ENCODE results near the gene GNAT3. TPM values are rescaled to one million over a fixed set of nuclear protein-coding genes. Genes with fewer than 3 reads are reported as not detected.

GNAT3 gene
- total and polyA plus RNA-seq, 2 experiments from 2014 or later = not detected

GRCh38 chr7:80476035-80476434 is 35.8 kb downstream of the GNAT3 start:
- H3K79me2 ChIP-seq = no peaks in the 10 kb centered on the region
- no peaks in the 10 kb centered on the region for H3K9me3 ChIP-seq (ENCODE audit: low read depth)
- no peaks in the 10 kb centered on the region for H4K20me1 ChIP-seq (ENCODE audit: insufficient read depth, poor library complexity, severe bottlenecking)
- H3K9me2 ChIP-seq (replicated peaks; ENCODE audit: insufficient read depth) = no peaks in the 10 kb centered on the region
- no peak overlapping the region for H2AFZ ChIP-seq
- 100% methylated on average over 1 of the region's 1 CpG for WGBS (ENCODE audit: low lambda C conversion rate, missing lambda C conversion rate)
- no peaks in the 10 kb centered on the region for H3K27me3 ChIP-seq
- TF ChIP-seq CTCF (IDR thresholded peaks at IDR 0.05; ENCODE audit: poor library complexity) (no peak), EZH2 (IDR thresholded peaks at IDR 0.05; ENCODE audit: borderline replicate concordance) (no peak)
- no peak overlapping the region for H3K27ac ChIP-seq
- H3K4me2 ChIP-seq = no peak overlapping the region
- peaks cover 4% of the 10 kb centered on the region for H3K4me1 ChIP-seq (ENCODE audit: insufficient read depth)
- no peaks in the 10 kb centered on the region for H3K36me3 ChIP-seq (replicated peaks; ENCODE audit: insufficient read depth, low read depth)
- no peak overlapping the region for H3K4me3 ChIP-seq
- no peak for DNase-seq (ENCODE audit: low spot score)

- Histone ChIP-seq H3K36me3 (replicated peaks; ENCODE audit: insufficient read depth, low read depth) (no peaks in the 10 kb centered on the region), H3K79me2 (no peaks in the 10 kb centered on the region), H3K4me2 (no peak overlapping the region), H3K4me3 (no peak overlapping the region), H3K9me3 (ENCODE audit: low read depth) (no peaks in the 10 kb centered on the region), H3K27ac (no peak overlapping the region), H3K27me3 (no peaks in the 10 kb centered on the region), H2AFZ (no peak overlapping the region), H3K4me1 (ENCODE audit: insufficient read depth) (no peaks in the 10 kb centered on the region), H4K20me1 (ENCODE audit: insufficient read depth, poor library complexity, severe bottlenecking) (no peaks in the 10 kb centered on the region), H3K9me2 (replicated peaks; ENCODE audit: insufficient read depth) (no peaks in the 10 kb centered on the region)
- TF ChIP-seq EZH2 (IDR thresholded peaks at IDR 0.05; ENCODE audit: borderline replicate concordance) = no peak
- DNase-seq (ENCODE audit: low spot score) = no peak
- 73% methylated on average over 3 of the region's 3 CpGs for WGBS (ENCODE audit: low lambda C conversion rate, missing lambda C conversion rate)
These were observed 36.5 kb downstream of the GNAT3 start for GRCh38 chr7:80475383-80475782.

GRCh38 chr7:80473751-80474150 is 38.1 kb downstream of the GNAT3 start:
- Histone ChIP-seq H3K79me2 (no peaks in the 10 kb centered on the region), H3K4me3 (no peak overlapping the region), H3K9me3 (ENCODE audit: low read depth) (no peaks in the 10 kb centered on the region), H3K27ac (no peak overlapping the region), H3K9me2 (replicated peaks; ENCODE audit: insufficient read depth) (no peaks in the 10 kb centered on the region), H3K27me3 (no peaks in the 10 kb centered on the region), H2AFZ (no peak overlapping the region), H3K4me2 (no peak overlapping the region), H3K4me1 (ENCODE audit: insufficient read depth) (no peaks in the 10 kb centered on the region), H4K20me1 (ENCODE audit: insufficient read depth, poor library complexity, severe bottlenecking) (no peaks in the 10 kb centered on the region), H3K36me3 (replicated peaks; ENCODE audit: insufficient read depth, low read depth) (no peaks in the 10 kb centered on the region)
- WGBS (ENCODE audit: low lambda C conversion rate, missing lambda C conversion rate) = 100% methylated on average over 1 of the region's 1 CpG
- DNase-seq (ENCODE audit: low spot score) = no peak
- TF ChIP-seq CTCF (IDR thresholded peaks at IDR 0.05; ENCODE audit: poor library complexity) (no peak), EZH2 (IDR thresholded peaks at IDR 0.05; ENCODE audit: borderline replicate concordance) (no peak), EZH2phosphoT487 (IDR thresholded peaks at IDR 0.05; ENCODE audit: low read depth, severe bottlenecking, unreplicated experiment) (no peak)

GRCh38 chr7:80472491-80473200 is 39.2 kb downstream of the GNAT3 start:
- Histone ChIP-seq H3K9me2 (replicated peaks; ENCODE audit: insufficient read depth) (no peaks in the 10 kb centered on the region), H3K27me3 (no peaks in the 10 kb centered on the region), H3K27ac (peak overlapping the region; percentile 14), H3K9me3 (ENCODE audit: low read depth) (no peaks in the 10 kb centered on the region), H3K79me2 (no peaks in the 10 kb centered on the region), H3K4me2 (peak overlapping the region; percentile 21), H2AFZ (peak overlapping the region; percentile 4), H4K20me1 (ENCODE audit: insufficient read depth, poor library complexity, severe bottlenecking) (no peaks in the 10 kb centered on the region), H3K36me3 (replicated peaks; ENCODE audit: insufficient read depth, low read depth) (no peaks in the 10 kb centered on the region), H3K4me3 (no peak overlapping the region), H3K4me1 (ENCODE audit: insufficient read depth) (no peaks in the 10 kb centered on the region)
- 56% methylated on average over 4 of the region's 4 CpGs for WGBS (ENCODE audit: low lambda C conversion rate, missing lambda C conversion rate)
- DNase-seq (ENCODE audit: low spot score) = peak; percentile 8
- TF ChIP-seq CTCF (IDR thresholded peaks at IDR 0.05; ENCODE audit: poor library complexity) (no peak), EZH2phosphoT487 (IDR thresholded peaks at IDR 0.05; ENCODE audit: low read depth, severe bottlenecking, unreplicated experiment) (no peak), EZH2 (IDR thresholded peaks at IDR 0.05; ENCODE audit: borderline replicate concordance) (no peak)
